NCI-H1694 (cell line): Measurements from ENCODE around the gene ASPSCR1.

ENCODE experiments used
- DNase-seq: peaks from one replicate; lab custom pipeline; 2025; lab: John Stamatoyannopoulos, UW

Gene ASPSCR1

DNA sequence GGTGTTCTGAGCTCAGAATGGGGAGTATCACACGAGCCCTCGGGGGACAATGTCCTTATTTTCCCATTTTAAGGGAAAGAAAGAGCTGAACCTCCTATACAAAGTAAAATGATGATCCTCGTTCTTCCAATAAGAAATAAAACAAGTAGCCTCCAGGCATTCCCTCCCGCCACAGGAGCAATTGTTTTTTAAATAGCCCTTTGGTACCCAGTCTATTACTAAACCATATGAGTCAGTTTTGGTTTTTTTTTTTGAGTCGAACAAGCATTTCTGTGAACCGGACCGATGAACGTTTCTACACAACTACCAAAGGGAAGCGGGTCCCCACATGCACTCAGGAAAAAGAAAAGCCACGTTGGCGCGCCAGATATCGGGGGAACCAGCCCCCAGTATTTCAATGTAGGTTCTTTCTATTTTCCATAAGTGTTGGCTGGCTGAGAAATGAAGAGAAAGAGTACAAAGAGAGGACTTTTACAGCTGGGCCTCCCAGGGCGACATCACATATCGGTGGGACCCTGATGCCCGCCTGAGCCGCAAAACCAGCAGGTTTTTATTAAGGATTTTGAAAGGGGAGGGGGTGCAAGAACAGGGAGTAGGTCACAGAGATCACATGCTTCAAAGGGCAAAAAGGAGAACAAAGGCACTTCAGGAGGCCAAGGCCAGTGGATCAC is 63.9 kb downstream of the ASPSCR1 start:
- no peak for DNase-seq

GRCh38 chr17:82042649-82043048 is 65.2 kb downstream of the ASPSCR1 start:
- DNase-seq, result no peak

- no peak for DNase-seq
Measured at GRCh38 chr17:82043507-82043906, 66.1 kb downstream of the ASPSCR1 start.

DNA sequence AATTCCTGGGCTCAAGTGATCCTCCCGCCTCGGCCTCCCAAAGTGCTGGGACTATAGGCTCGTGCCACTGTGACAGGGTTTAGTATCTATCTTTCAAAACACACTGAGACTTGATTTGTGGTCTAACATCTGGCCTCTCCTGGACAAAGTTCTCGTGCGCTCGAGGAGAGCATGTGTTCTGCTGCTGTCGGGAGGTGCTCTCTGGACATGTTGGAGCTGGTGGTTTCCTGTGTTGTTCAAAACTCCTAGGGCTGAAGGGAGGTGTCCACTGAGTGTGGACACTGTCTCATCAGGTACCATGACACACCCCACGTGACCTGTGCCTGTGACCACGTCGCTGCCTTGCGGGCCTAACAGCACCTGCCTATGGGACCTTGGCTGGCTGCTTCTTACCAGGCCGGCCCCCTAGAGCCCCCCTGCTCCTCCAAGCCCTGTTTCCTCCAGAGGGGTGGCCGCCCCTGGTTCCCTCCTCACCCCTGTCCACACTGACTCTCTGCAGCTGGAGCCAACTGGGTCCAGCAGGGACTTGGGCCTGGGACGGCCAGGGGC is 68.6 kb downstream of the ASPSCR1 start:
- DNase-seq, result no peak

- DNase-seq, result no peak
Measured at GRCh38 chr17:82046903-82047302, 69.5 kb downstream of the ASPSCR1 start.

GRCh38 chr17:82047379-82047778 is 70.0 kb downstream of the ASPSCR1 start:
- DNase-seq, result no peak

DNA sequence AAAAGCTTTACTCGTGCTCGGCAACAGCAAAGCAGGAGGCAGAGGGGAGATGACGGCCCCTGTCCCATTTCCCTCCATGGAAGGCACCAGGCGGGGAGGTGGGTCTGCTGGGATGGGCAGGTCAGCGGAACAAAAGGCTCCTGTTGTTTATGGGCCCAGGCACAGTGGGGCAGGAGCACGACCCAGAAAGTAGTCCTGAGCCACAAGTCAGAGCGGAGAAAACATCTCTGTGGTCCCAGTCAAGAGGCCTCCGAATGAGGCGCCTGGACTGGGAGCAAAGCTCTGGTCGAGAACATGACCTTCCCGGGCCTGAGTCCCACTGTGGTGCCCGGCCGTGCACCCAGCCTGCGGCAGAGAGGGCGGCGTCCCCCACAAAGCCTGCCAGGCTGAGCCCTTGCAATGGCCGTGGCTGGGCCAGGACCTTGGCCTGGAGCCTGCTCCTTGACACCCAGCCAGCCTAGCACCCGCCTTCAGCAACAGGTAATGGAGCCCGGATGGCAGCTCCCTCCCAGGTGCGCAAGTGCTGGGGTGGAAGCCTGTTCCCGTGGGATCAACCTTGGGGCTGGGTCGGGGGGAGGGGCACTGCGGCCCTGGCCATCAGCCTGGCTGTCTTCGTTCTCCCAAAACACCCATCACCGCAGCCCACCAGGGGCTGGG is 70.6 kb downstream of the ASPSCR1 start:
- DNase-seq, result no peak

DNA sequence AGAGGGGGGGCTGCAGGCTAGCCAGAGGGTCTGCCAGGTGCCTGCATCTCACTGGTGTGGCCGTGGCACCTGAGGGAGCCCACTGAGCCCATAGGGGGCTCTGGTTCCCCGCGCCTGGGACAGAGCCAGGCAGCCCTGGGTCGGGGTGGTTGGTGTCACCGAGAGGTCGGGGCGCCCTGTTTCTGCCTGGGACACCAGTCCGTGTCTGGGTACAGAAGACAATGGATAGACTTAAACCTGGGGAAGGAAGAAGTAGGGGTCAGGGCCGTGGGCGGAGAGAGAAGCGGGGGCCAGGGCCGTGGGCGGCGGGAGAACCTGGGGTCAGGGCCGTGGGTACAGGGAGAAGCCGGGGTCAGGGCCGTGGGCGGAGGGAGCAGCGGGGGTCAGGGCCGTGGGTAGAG is 71.1 kb downstream of the ASPSCR1 start:
- DNase-seq, result no peak

GRCh38 chr17:82049106-82049505 is 71.7 kb downstream of the ASPSCR1 start:
- DNase-seq, result no peak

DNA sequence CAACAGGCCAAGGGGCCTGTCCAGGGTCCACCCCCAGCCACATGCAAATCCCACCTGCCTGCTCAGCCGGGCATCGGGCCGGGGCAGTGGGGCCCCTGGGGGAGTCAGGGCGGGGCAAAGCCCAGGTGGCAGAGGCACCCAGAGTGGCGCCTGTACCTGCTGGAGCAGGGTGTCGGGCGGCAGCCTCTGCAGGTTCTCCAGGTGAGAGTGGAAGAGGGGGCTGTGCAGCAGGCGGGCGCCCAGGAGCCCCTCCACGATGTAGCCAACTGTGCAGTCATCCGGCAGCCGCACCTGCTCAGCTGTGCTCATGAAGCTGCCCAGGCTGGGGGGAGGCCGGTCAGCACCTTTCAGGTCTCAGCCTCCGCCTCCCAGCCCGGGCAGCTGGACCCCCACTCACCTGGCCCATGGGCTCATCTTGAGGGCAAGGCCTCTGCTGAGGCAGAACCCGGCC is 72.1 kb downstream of the ASPSCR1 start:
- no peak for DNase-seq

DNA sequence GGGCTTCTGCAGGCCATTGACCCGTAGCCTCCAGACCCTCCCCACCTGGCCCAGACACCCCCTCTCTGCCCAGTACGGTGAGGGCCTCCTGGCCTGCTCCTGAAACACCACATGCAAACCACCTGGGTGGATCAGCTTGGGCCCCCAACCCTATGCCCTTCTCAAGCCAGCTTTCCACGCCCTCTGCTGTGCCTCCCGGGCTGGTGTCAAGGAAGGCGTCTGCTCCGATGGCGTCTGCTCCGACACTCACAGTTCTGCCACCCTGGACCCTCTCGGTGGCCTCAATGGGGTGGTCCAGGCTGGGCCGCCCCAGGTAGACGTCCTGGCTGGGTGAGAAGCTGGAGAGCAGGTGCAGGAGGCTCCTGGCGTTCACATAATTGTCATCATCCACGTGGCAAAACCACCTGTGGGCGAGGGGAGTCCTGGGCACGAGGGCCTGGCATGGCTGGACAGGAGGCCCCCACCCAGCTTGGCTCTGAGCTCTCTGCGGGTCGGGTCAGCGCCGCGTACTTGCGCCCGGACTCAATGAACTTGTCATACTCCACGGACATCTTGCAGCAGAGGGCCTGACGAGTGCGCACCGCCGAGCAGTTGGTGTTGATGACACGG is 72.8 kb downstream of the ASPSCR1 start:
- no peak for DNase-seq

DNA sequence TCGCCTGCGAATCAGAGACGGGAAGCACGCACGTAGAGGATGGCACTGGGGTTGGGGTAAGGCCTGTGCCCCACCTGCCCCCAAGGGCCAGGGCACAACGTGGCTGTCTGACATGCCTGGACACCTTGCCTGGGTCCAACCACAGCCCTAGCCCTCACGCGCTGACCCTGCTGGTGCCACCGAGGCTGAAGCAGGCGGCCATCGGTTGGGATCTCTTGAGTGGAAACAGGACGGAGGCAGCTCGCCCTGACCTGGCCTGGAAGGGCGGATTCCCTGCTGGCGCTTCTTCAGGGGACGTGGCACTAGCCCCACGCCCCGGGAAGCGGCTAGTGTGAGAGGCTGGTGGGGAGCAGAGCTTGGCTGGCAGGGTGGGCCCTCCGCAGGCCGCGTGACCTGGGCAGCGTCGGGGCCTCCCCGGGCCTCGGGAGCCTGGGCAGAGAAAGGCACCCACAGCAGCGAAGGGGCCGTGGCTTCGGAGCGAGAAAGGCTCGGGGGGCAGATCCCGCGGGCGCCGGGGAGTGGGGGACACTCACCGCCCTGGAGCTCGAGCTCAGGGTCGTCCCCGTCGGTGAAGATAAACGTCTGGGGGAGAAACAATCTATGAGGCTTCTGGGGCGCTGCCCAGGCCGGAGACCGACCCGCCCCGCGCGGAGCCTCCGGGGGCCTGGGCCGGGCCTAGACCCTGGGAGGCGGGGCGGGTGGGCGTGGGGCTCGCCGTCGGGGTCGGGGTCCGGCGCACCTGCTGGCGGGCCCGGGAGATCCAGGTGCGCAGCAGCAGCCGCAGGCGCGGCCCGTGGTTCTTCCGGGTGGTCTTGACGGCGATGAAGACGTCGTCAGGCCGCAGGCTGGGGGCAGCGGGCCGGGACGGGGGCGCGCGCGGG is 73.6 kb downstream of the ASPSCR1 start:
- no peak for DNase-seq

DNA sequence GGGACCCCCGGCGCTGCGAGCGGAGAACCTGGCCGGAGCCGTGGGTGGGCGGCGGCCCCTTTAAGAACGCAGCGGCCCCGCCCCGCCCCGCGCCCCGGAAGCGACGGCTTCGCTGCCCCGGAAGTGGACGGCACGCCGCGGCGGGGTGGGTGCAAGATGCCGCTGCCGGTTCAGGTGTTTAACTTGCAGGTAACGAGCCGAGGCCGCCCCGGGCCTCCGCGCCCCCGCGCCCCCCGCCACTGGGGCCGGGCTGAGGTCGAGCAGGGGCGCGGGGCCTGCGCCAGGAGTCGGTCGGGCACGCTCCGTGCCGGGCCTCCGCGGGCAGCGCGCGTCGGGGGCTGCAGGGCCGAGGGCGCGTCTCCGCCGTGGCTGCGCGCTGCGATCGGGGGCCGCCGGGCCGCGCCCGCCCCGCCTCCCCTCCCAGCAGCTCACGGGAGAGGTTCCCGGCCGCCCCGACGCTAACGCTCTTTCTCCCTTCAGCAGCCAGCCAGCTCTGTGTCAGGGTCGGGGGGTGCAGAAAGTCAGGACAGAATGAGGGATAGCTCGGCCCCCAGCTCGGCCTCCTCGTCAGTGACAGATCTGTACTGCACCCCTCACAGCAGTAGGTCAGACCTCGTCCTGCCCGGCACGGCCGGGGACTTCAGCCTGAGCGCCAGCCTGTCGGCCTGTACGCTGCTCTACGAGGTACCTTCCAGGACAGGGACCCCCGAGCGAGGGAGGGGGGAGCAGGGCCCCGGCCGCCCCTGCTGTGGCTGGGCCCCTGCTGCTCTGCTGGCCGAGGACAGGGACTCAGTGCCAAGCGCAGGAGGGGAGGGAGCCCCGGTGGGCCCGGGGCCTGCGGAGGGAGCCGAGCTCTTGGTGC is 74.6 kb downstream of the ASPSCR1 start, which contains the start of the genes GPS1 and RFNG:
Gene GPS1 (plus strand): TSS at position 123 of the 862 bp plus-strand sequence. CDS start 34 bp downstream, at position 157.
Gene RFNG (minus strand): TSS at position 36 of the 862 bp plus-strand sequence. CDS start 45 bp downstream, outside the sequence.
- peak; percentile 49 for DNase-seq

DNA sequence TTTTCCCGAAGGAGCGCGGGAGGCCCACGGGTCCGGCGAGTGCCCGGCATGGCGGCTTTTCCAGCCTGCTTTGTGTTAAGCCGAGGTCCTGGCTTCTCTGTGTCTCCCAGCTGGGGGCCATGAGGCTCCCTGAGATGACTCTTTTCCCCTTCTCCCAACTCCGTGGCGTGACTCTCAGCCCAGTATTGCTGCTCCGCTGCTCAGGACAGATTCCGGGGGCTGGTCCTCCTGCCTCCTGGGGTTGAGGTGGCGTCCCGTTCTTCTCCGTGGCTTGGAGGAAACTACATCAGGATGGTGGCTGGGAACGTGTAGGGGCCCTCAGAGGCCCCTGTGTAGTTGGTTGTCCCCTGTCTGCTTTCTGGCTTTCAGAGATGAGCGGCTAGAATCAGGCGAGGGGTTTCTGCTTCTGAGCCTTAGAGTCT is 75.2 kb downstream of the ASPSCR1 start:
- DNase-seq, result no peak

DNA sequence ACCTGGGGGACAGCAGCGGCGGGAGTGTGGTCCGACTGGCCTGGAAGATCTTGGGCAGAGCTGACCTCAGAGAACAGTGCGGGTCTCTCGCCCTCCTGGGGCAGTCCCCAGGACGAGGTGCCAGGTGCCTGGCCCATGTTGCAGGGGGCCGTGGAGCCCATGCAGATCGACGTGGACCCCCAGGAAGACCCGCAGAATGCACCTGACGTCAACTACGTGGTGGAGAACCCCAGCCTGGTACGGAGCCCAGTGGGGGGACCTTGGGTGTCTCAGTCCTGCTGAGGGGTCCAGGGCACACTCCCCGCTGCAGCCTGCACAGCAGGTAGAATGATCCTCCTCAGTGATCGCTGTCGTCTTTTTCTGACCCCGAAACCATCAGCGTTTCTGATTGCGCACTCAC is 75.7 kb downstream of the ASPSCR1 start:
- DNase-seq, result no peak

- DNase-seq, result no peak
Measured at GRCh38 chr17:82053556-82054263, 76.3 kb downstream of the ASPSCR1 start.

DNA sequence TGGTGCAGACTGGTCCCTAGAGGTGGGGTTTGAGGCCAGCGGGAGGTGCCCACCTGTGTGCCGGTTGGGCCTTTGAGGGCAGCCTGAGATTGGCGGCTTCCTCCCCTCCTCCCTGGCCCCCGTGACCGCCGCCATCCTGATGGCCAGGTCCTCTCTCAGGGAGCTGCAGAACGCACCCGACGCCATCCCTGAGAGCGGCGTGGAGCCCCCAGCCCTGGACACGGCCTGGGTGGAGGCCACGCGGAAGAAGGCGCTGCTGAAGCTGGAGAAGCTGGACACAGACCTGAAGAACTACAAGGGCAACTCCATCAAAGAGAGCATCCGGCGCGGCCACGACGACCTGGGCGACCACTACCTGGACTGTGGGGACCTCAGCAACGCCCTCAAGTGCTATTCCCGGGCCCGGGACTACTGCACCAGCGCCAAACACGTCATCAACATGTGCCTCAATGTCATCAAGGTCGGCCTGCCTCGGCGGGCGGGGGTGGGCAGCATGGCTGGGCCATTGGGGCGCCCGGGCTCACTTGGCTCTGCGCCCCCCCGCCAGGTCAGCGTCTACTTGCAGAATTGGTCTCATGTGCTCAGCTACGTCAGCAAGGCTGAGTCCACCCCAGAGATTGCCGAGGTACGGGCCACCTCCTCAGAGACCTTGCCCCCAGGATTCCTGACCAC is 77.1 kb downstream of the ASPSCR1 start:
- DNase-seq, result no peak

DNA sequence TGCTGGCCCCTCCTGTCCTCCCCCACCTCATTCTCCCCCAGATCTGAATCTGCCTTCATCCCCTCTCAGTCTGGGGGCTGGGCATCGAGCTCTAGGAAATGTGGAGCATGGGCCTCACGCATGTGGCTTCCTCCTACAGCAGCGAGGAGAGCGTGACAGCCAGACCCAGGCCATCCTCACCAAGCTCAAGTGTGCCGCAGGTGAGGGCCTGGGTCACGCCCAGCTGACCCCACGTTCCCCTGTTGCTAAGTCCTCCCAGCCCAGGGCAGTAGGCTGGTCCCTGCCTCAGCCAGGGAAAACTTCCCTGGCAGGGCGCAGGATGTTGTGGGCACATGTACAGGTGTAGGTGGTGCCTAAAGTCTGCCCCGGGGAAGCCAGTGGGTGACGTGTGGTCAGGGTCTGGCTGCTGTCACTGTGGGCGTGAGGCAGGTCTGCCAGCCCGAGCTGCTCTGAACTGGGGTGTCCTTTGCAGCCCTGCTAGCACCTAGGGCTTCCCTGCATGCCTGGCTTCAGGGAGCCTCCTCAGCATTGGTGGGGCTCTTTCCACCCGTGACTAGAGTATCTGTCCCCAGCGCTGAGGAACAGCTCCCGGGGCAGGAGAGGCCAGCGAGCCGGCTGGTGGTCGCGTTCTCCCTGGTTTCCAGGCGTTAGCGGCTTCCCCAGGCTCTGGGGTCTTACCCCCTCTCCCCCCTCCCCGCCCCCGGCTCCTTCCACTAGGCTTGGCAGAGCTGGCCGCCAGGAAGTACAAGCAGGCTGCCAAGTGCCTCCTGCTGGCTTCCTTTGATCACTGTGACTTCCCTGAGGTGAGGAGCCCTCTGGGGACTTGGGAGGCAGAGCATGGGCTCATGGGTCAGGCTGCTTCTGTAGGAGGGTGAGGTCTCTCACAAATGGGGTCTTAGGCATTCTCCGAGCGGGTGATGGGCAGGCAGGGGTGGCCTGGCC is 77.9 kb downstream of the ASPSCR1 start:
- no peak for DNase-seq
